HepG2 (cell line): ENCODE measurements around the gene RPAP3. TPM values are rescaled to one million over a fixed set of nuclear protein-coding genes. Genes with fewer than 3 reads are reported as not detected.

Experiments used
- ATAC-seq: fragments of 200-7000 bp; cut with Tn5 transposase; 3 replicates; pipeline ENCODE4 v1.9.1; 2020; ENCODE audit warnings: mild to moderate bottlenecking, moderate library complexity
- BruUV-seq: library from RNA; stranded (reverse); fragments of 400-500 nt; replicated peaks from 2 replicates; lab custom pipeline; 2021; lab: Mats Ljungman, UMichigan
- CTCF ChIA-PET: fragments of 300-600 bp; formaldehyde crosslinking; extraction: SDS; loops from one replicate; lab custom pipeline; 2021; ENCODE audit warnings: low total read pairs, inconsistent platforms, low intra/inter-chr PET ratio; lab: Yijun Ruan, JAX
- POLR2A ChIA-PET: fragments of 350-600 bp; sonication (Branson Sonifier 250); formaldehyde crosslinking; loops from one replicate; lab custom pipeline; 2020; ENCODE audit warnings: antibody characterized with exemption, inconsistent platforms; lab: Yijun Ruan, JAX
- DNase-seq: peaks from one replicate; pipeline ENCODE4 v3.0.0-alpha.2; 2015; ENCODE audit warnings: low spot score
- FAIRE-seq: peaks from 3 replicates; lab custom pipeline; 2011; peaks lifted over from hg19 to GRCh38; lab: Jason Lieb, UNC
- H2AFZ ChIP-seq: one replicate; pipeline ENCODE4 v1.6.1; 2011; ENCODE audit warnings: low read length, inconsistent platforms
- H3K27ac ChIP-seq: fragments of 300-600 bp; 3 replicates; pipeline ENCODE4 v1.8.0; 2011; ENCODE audit warnings: mixed run types, mild to moderate bottlenecking, mixed read lengths, low read length, inconsistent platforms; ENCODE audit not compliant: insufficient read depth; ENCODE audit errors: extremely low read length
- H3K27me3 ChIP-seq, 2 experiments: fragments of 200-600 bp in 1 of 2; 2 replicates in 1 of 2; 3 replicates in 1 of 2; pipeline versions ENCODE4 v1.6.0 to v1.8.0; 2011; ENCODE audit warnings: low read length in 2 of 2, mild to moderate bottlenecking in 2 of 2, moderate library complexity in 2 of 2, inconsistent platforms in 1 of 2; ENCODE audit not compliant: insufficient read depth in 2 of 2, control insufficient read depth in 1 of 2
- H3K36me3 ChIP-seq, 2 experiments: fragments of 200-600 bp in 1 of 2; replicated peaks in 1 of 2; 2 replicates in 1 of 2; 3 replicates in 1 of 2; pipeline versions ENCODE4 v1.5.1 to v1.8.0; 2011; ENCODE audit warnings: low read length in 2 of 2, inconsistent platforms in 1 of 2; ENCODE audit not compliant: insufficient read depth in 2 of 2, control insufficient read depth in 1 of 2
- H3K4me1 ChIP-seq: 2 replicates; pipeline ENCODE4 v1.5.1; 2012; ENCODE audit warnings: low read length, inconsistent platforms; ENCODE audit not compliant: insufficient read depth
- H3K4me2 ChIP-seq: 2 replicates; pipeline ENCODE4 v1.6.0; 2011; ENCODE audit warnings: low read depth, low read length, inconsistent platforms
- H3K4me3 ChIP-seq, 3 experiments: fragments of 200-600 bp in 1 of 3; sonication (generic), shearing (Covaris generic) in 1 of 3; replicated peaks in 1 of 3; 2 replicates each; pipeline ENCODE4 v1.5.1; 2011 to 2016; ENCODE audit warnings: low read length in 3 of 3, inconsistent platforms in 2 of 3, low read depth in 2 of 3, mild to moderate bottlenecking in 2 of 3, control low read depth in 1 of 3, mixed read lengths in 1 of 3; ENCODE audit not compliant: insufficient read depth in 1 of 3
- H3K79me2 ChIP-seq: one replicate; pipeline ENCODE4 v1.6.1; 2011; ENCODE audit warnings: low read length, inconsistent platforms; ENCODE audit not compliant: insufficient read depth
- H3K9ac ChIP-seq: 2 replicates; pipeline ENCODE4 v1.6.0; 2011; ENCODE audit warnings: mild to moderate bottlenecking, low read depth, low read length, inconsistent platforms; ENCODE audit not compliant: insufficient read depth
- H3K9me3 ChIP-seq: 2 replicates; pipeline ENCODE4 v1.5.1; 2012; ENCODE audit warnings: mild to moderate bottlenecking, low read length
- H4K20me1 ChIP-seq: 2 replicates; pipeline ENCODE4 v1.6.0; 2011; ENCODE audit warnings: inconsistent platforms, mild to moderate bottlenecking, low read length, moderate library complexity; ENCODE audit not compliant: insufficient read depth
- ERF ChIP-seq: IDR thresholded peaks from 2 replicates; pipeline ENCODE4 v1.6.1; 2018; ENCODE audit warnings: missing biosample characterization, missing genetic modification reagents
- FOXA1 ChIP-seq, 2 experiments: fragments of 450-650 bp in 1 of 2; sonication (generic) in 1 of 2; formaldehyde crosslinking in 1 of 2; IDR thresholded peaks; 2 replicates each; pipeline versions ENCODE4 v1.4.0 to v1.6.1; 2016 to 2020; ENCODE audit warnings: missing genetic modification reagents in 1 of 2
- FOXA3 ChIP-seq: IDR thresholded peaks from 2 replicates; pipeline ENCODE4 v1.6.1; 2016; ENCODE audit warnings: missing genetic modification reagents, missing compliant biosample characterization
- LCORL ChIP-seq, 2 experiments: fragments of 450-650 bp in 1 of 2; sonication (generic) in 1 of 2; formaldehyde crosslinking in 1 of 2; IDR thresholded peaks; 2 replicates each; pipeline versions ENCODE4 v1.5.0 to v1.6.1; 2017 to 2020; ENCODE audit warnings: antibody characterized with exemption in 1 of 2, missing genetic modification reagents in 1 of 2
- NFYB ChIP-seq: sonication (generic); formaldehyde crosslinking; IDR thresholded peaks from 2 replicates; pipeline ENCODE4 v1.4.0; 2020; ENCODE audit warnings: missing genetic modification reagents
- RAD21 ChIP-seq: fragments of 450-650 bp; formaldehyde crosslinking; IDR thresholded peaks from 2 replicates; pipeline ENCODE4 v1.5.0; 2020; ENCODE audit warnings: mild to moderate bottlenecking
- SMC3 ChIP-seq: IDR thresholded peaks from 2 replicates; pipeline ENCODE4 v1.6.1; 2011; ENCODE audit warnings: low read length, improper control_type of control experiment
- STAG1 ChIP-seq: sonication (generic); formaldehyde crosslinking; IDR thresholded peaks from 2 replicates; pipeline ENCODE4 v1.4.0; 2020; ENCODE audit warnings: missing genetic modification reagents
- ZKSCAN1 ChIP-seq: fragments of 150-350 bp; IDR thresholded peaks from 2 replicates; pipeline ENCODE4 v1.6.1; 2014; ENCODE audit warnings: low read length
- ZNF501 ChIP-seq: sonication (generic); formaldehyde crosslinking; IDR thresholded peaks from 2 replicates; pipeline ENCODE4 v1.5.1; 2020; ENCODE audit warnings: mild to moderate bottlenecking, moderate library complexity, missing genetic modification reagents
- ZNF709 ChIP-seq: sonication (generic); formaldehyde crosslinking; IDR thresholded peaks from 2 replicates; pipeline ENCODE4 v1.5.0; 2020; ENCODE audit warnings: mild to moderate bottlenecking, missing genetic modification reagents
- WGBS: methylation state at CpG from one replicate; pipeline ENCODE4 v1.1.6; 2017; ENCODE audit warnings: low lambda C conversion rate; 5-methylcytosine and 5-hydroxymethylcytosine counted together
- in situ Hi-C: cut with HindIII; loops from 2 replicates; pipeline ENCODE4 v1.10.0; 2017; ENCODE audit warnings: low pct_unique_long_range_greater_than_20kb; ENCODE audit not compliant: extremely low pct_ligation_motif_present
- intact Hi-C: fragments of 100-400 bp; cut with micrococcal nuclease; formaldehyde crosslinking; loops from one replicate; pipeline ENCODE4 v1.10.0; 2022; ENCODE audit not compliant: unreplicated experiment
- polyA plus RNA-seq, 8 experiments: library from polyadenylated mRNA; depleted of rRNA in 3 of 8; stranded (reverse) in 7 of 8; unstranded in 1 of 8; fragments of >200 nt; fragmentation: Illumina TruSeq in 4 of 8; extraction: Trizol in 4 of 8; gene quantifications; 2 replicates each; pipeline versions ENCODE4 v1.2.1 to v1.2.3, GENCODE V29; 2011 to 2016; ENCODE audit warnings: low read depth in 4 of 8, missing spikeins in 1 of 8, mixed read lengths in 1 of 8; ENCODE audit not compliant: insufficient read depth in 1 of 8
- total RNA-seq, 5 experiments: library from RNA; depleted of rRNA; stranded (reverse); fragments of >200 nt; fragmentation: Illumina TruSeq; extraction: Trizol; gene quantifications; 2 replicates each; pipeline ENCODE4 v1.2.3, GENCODE V29; 2016; ENCODE audit warnings: low read depth in 1 of 5
- TF ChIP-seq, protein P1 (sequence below): sonication (generic); formaldehyde crosslinking; IDR thresholded peaks from 2 replicates; pipeline ENCODE4 v1.5.0; 2020; ENCODE audit warnings: mild to moderate bottlenecking, missing genetic modification reagents, moderate library complexity

RPAP3 gene
- total and polyA plus RNA-seq, 2 of the 13 experiments (the other 11 are each of a cell fraction or from before 2014, with no cell fraction given) = 8.8 to 32.8 TPM

DNA sequence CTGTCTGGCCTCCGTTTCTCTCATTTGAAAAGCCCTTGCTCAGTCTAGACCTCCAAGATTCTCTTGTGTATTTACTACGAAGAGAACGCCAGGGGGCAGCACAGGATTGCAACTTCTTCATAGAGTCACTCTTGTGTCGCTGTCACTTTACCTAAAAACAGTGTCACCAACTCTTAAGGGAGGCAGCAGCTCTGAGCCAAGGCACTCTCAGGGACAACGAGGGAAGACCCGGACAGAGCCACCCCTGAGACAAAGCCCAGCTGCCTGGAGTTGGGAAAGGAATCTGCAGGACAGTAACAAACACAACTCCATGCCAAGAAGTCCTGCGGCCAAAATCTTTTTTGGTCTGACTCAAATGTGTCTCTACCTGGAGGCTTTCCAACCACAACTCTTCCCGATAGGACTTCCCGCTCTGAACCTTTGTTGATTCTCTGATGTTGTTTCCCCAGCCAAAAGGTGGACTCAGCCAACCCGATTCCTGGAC, 9.6 kb upstream of the RPAP3 start:
- no TSS peak for BruUV-seq
- Histone ChIP-seq H3K4me2 (no peak overlapping the region), H3K27me3 (no peaks in the 10 kb centered on the region; a peak in 1 of 5 replicates), H3K79me2 (no peaks in the 10 kb centered on the region), H3K4me3 (no peak overlapping the region), H4K20me1 (no peaks in the 10 kb centered on the region), H2AFZ (no peak overlapping the region), H3K36me3 (no peaks in the 10 kb centered on the region), H3K4me1 (peaks cover 12% of the 10 kb centered on the region), H3K9me3 (no peaks in the 10 kb centered on the region), H3K27ac (no peak overlapping the region), H3K9ac (no peak overlapping the region)
- intact Hi-C loops (loop anchor here (1.0 kb wide), 2 partner anchors 64 to 123 kb away; no protein-coding TSS in a partner anchor), in situ Hi-C loops (loop anchor here (5.0 kb wide), 1 partner anchor 122 kb away; no protein-coding TSS in a partner anchor)
- WGBS = 13% methylated on average over 8 of the region's 10 CpGs
- DNase-seq = peak; percentile 76
- POLR2A ChIA-PET = no interaction called here
- peak; percentile 88 for FAIRE-seq
- CTCF ChIA-PET = interaction anchor here (1.2 to 3.9 kb wide), 7 partner anchors 27 to 122 kb away, joined by 3 to 56 read pairs (median 5); no protein-coding TSS in a partner anchor
- ATAC-seq = peak; percentile 75
- no peak for TF ChIP-seq ERF (CRISPR knock-in tag)
- peak; percentile 88 for TF ChIP-seq SMC3
- TF ChIP-seq ZNF501 (CRISPR knock-in tag) = 0 out of 2 replicates have a peak, but pooled peaks have one; percentile 20
- 0 out of 2 replicates have a peak, but pooled peaks have one; percentile 41 for TF ChIP-seq ZKSCAN1
- no peak for TF ChIP-seq NFYB
- peak; percentile 50 for TF ChIP-seq FOXA3 (CRISPR knock-in tag)
- TF ChIP-seq FOXA1 (IDR thresholded peaks at IDR 0.05) = no peak
- TF ChIP-seq FOXA1 (CRISPR knock-in tag; IDR thresholded peaks at IDR 0.05) = peak; percentile 69
- peak; percentile 91 for TF ChIP-seq STAG1 (CRISPR knock-in tag)
- no peak for TF ChIP-seq ZNF709 (CRISPR knock-in tag)
- TF ChIP-seq LCORL (IDR thresholded peaks at IDR 0.05) = no peak
- TF ChIP-seq LCORL (CRISPR knock-in tag; IDR thresholded peaks at IDR 0.05) = 0 out of 2 replicates have a peak, but pooled peaks have one; percentile 32
- TF ChIP-seq RAD21 (CRISPR knock-in tag) = peak; percentile 62
- TF ChIP-seq, protein P1, sequence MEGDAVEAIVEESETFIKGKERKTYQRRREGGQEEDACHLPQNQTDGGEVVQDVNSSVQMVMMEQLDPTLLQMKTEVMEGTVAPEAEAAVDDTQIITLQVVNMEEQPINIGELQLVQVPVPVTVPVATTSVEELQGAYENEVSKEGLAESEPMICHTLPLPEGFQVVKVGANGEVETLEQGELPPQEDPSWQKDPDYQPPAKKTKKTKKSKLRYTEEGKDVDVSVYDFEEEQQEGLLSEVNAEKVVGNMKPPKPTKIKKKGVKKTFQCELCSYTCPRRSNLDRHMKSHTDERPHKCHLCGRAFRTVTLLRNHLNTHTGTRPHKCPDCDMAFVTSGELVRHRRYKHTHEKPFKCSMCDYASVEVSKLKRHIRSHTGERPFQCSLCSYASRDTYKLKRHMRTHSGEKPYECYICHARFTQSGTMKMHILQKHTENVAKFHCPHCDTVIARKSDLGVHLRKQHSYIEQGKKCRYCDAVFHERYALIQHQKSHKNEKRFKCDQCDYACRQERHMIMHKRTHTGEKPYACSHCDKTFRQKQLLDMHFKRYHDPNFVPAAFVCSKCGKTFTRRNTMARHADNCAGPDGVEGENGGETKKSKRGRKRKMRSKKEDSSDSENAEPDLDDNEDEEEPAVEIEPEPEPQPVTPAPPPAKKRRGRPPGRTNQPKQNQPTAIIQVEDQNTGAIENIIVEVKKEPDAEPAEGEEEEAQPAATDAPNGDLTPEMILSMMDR (CRISPR knock-in tag) = peak; percentile 87
